Suppressor macrophage (primary cell): Measurements from ENCODE around the gene TMIE.
"Not testable (repeated sequence)": the region's sequence is repeated elsewhere in the genome, so short reads cannot be mapped to it uniquely, and the experiment has no call there.

Experiments used
- DNase-seq, 4 experiments: peaks; one replicate each; pipeline ENCODE4 v3.0.0-alpha.2; 2020 to 2022

Gene TMIE

GRCh38 chr3:46685446-46685845 is 15.7 kb upstream of the TMIE start:
- no peak for DNase-seq

- DNase-seq = no peak
These were observed 10.4 kb upstream of the TMIE start for GRCh38 chr3:46690798-46691197.

DNA sequence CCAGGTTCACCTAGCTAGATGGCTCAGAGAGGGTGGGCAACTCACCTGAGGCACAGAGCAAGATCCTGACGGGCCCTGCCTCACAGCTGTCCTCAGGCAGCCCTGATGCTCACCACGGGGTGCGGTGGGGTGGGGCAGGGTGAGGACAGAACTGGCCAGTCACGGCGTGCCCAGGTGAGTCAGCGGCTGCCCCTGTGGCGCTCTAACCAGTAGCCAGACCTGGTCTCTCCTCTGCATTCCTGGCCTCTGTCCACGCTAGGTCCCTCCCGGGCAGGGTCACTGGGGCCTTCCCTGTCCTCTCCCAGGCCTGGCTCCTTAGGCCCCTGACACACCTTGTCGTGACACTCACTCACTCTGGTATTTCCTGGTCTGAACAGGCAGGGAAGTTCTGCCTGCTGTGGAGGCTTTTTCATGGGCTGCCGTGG is 8.6 kb upstream of the TMIE start:
- DNase-seq = no peak

GRCh38 chr3:46693038-46693891 is 7.9 kb upstream of the TMIE start, which contains the start of gene ALS2CL:
TSS of gene ALS2CL (minus strand) at chr3:46693679. CDS start at chr3:46689440, 4,239 bp downstream.
- peak; percentile 25 to 64 (median 49) for DNase-seq

- peak; percentile 74 to 89 (median 85) for DNase-seq
These were observed 7.3 kb upstream of the TMIE start for GRCh38 chr3:46693892-46694226.

DNA sequence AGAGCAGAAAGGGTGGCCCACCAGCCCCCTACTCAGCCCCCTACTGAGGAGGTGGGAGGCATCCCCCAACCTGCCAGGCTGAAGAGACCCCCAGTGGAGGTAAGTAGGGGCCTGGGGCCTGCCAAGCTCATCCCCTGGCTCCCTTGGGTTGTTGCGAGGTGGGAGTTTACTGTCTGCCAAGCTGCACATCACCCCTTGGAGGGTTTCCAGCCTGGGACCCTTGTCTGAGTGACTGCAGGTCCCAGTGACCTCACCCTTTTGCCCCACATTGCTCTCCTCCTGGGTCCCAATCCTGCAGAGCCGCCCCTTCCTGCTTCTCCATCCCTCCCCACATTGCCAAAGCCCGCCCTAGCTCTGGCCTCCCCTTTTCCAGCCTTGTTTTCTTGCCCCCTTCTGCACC is 6.7 kb upstream of the TMIE start:
- DNase-seq = no peak

- DNase-seq = peak; percentile 92 to 98 (median 96)
These were observed 5.8 kb upstream of the TMIE start for GRCh38 chr3:46695177-46695961.

DNA sequence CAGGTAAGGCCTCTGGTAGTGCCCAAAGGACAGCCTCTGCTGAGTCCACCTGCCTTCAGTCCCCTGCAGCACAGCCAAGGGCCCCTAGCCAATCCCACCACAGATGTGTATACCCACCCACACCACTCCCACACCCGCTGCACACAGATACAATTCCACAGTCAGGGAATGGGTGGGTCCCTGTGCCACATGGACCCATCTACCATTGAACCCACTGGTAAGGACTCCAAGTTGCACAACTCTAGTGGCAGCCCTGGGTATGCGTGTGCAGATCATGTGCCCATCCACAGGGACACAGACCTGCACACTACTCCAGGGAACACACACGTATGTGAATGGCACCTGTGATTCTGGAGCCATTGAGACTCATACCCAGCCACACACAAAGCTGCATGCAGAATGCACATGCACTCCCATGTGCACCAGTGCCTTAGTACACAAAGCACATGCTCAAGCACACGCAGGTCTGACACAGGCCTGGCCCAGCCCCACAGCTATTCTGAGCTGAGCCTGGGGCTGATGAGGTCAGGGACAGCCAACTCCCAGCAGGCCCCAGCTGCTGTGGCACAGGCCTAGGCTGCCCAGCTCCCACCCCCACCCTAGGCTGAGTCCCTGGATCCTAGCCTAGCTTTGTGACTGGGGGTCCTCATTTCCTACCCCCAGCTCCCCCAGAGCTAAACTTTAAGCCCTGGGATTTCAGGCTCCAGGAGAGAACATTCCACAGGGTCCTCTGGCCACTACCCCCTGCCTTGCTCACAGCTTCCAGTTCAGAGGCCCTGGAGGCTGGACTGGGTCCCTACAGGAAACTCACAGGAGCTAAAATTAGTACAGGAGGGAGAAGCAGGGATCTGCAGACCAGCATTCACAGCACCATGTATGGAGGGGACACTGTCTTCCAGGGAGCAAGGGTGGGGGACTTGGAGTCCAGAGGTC is 5.0 kb upstream of the TMIE start:
- peak; percentile 48 to 72 (median 66) for DNase-seq

GRCh38 chr3:46699676-46700523 is 1.3 kb upstream of the TMIE start:
- peak; percentile 89 to 96 (median 94) for DNase-seq

GRCh38 chr3:46700772-46701171 is 420 bp upstream of the TMIE start:
- DNase-seq = no peak

DNA sequence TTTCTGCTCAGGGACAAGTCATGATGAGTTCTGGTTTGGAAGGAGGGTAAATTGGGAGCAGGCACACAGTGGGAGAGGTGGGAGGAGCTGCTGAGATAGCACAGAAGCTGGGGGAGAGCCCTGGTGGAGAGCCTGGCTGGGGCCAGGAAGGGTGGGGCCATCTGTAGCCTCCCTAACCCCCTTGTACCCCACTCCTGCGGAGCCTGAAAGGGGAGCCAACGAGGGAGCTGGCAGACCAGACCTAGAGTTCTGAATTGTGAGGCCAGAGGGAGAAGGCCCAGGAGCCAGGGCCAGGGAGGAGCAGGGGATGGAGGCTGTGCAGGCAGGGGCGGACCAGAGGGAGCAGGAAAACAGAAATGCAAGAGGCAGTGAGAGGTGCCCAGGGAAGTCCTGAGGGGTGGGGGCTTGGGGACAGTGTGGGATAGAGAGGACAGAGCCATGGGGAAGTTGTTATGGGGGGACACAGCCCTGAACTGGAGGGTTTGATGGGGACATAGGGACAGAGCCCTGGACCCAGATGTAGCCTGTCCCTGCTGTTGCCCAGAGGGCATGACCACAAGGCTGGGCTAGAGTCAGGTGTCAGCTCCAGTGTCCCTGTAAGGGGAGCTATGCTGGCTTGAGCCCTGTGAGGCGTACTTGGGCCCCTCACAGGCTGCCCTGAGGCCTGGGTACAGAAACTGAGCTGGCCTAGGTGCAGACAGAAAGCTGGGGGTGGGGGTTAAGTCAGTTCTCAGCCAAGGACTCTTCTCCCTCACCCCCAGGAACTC is 1.2 kb downstream of the TMIE start:
- no peak for DNase-seq

DNA sequence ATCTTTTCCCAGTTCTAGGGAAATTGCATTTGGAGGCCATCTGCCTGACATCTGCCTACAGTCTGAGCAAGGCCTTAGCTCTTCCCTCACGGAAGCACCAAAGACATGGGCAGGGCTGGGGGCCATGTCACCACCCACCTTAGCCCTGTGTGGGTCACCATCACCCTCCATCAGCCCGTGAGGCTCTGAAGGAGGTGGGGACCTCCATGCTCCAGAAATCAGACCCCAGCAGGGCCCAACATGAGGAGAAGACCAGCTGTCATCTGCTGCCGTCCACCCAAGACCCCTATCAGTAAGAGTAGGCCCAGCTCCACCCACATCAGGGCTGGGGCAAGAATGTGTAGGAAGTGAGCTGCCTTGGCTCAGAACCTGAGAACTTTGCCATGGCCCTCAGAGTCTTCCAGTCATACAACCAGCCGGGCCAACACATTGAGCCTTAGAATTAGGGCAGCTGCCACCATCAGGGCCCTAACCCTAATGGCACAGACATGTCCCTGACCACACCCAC is 1.9 kb downstream of the TMIE start:
- DNase-seq = no peak

GRCh38 chr3:46704346-46704745 is 3.2 kb downstream of the TMIE start:
- DNase-seq = not testable (repeated sequence)

DNA sequence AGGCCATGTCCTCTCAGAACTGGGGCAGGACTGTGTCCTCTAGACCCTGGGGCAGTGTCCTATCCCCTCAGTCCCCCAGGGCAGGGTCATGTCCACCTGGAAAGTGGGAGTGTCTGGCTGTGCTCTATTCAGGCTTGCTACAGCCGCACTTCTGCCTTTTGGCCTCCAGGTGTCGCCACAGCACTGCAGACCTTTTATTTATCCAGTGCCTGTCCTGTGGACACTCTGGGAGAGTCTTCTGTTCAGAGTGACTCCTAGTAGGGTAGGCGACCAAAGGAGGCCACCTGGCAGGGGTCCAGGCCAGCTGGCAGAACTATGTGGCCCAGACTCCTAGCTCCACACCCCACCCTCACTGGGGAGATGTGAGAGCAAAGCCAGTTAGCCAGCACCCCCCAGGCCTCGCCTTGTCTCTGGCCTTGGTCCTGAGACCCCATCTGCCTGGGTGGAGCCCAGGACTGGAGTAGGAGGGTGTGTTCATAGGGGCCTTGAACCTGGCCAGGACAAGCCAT is 3.9 kb downstream of the TMIE start:
- peak; percentile 79 to 84 (median 83) for DNase-seq

DNA sequence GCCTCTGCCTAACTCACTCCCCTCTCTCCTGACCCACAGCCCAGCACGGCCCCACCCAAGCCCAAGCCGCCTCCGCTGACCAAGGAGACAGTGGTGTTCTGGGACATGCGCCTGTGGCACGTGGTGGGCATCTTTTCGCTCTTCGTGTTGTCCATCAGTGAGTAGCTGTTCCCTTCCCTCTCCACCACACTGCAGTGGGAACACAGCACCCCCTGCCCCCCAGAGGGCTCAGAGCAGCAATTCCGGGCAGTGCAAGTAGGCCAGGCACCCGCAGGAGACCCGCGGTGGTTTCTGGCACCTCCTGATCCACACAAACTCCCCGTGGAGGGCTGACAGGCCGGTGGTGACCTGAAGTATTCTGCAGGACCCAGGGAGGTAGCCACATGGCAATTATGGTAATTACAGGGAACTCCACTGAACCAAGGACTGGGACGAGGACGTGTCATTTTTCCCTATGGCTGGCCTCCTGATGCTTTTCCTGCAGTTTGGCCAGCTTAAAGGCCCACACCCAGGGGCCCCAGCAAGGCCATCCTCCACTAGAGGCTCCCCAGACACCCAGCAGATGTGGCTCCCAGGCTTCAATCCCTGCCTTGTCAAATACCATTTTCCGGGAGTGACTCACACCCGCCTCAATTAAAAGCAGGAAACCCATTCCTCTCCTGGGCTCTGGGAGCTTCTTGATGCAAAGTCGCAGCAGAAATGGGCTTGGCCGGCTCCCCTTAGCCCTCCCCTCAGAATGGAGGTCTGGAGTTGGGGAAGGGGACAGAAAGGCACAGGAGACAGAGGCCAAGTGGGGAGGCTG is 4.8 kb downstream of the TMIE start:
- no peak for DNase-seq

GRCh38 chr3:46706771-46707582 is 5.8 kb downstream of the TMIE start:
- DNase-seq = no peak

DNA sequence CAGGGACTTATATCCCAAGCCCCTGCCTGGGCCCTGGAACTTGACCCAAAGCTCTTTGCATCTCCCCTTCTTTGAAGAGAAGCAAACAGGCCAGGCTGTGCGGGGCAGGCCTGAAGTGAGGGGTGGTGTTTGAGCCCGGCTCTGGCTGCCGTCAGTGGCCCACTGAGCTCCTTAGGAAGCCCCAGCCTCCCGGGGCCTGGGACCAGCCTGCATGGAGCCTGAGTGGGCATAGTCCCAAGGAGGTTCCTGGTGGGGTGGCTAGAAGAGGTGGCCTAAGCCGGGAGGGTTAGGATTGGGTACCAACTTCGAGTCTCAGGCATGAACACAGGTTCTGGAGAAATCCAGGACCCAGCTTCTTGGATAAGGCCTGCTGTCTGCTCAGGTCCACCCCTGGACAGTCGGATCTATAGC is 6.4 kb downstream of the TMIE start:
- no peak for DNase-seq

- no peak for DNase-seq
These were observed 7.4 kb downstream of the TMIE start for GRCh38 chr3:46708401-46709156.
